CD4-positive, alpha-beta T cell (primary cell): ENCODE measurements around the gene CHRNG. TPM values are rescaled to one million over a fixed set of nuclear protein-coding genes. Genes with fewer than 3 reads are reported as not detected.
"Not testable (repeated sequence)": the region's sequence is repeated elsewhere in the genome, so short reads cannot be mapped to it uniquely, and the experiment has no call there.

ENCODE experiments used
- ATAC-seq: fragments of 200-7000 bp; cut with Tn5 transposase; one replicate; pipeline ENCODE4 v1.10.0; 2022; ENCODE audit warnings: mild to moderate bottlenecking; ENCODE audit not compliant: poor library complexity
- CTCF ChIA-PET: fragments of 350-600 bp; sonication (Branson Sonifier 250); formaldehyde crosslinking; loops from one replicate; lab custom pipeline; 2021; ENCODE audit warnings: antibody characterized with exemption, inconsistent platforms; lab: Charles Lee
- POLR2A ChIA-PET: fragments of 350-600 bp; sonication (Branson Sonifier 250); formaldehyde crosslinking; loops from one replicate; lab custom pipeline; 2021; ENCODE audit warnings: antibody characterized with exemption, inconsistent platforms; lab: Charles Lee
- DNase-seq, 14 experiments: peaks; one replicate each; pipeline ENCODE4 v3.0.0-alpha.2; 2013 to 2020; ENCODE audit warnings: mixed read lengths in 2 of 14
- H3K27ac ChIP-seq, 2 donors: one replicate each; pipeline versions ENCODE4 v1.5.1 to v1.7.0; 2013; ENCODE audit warnings: low read length in 2 of 2, low read depth in 1 of 2, mild to moderate bottlenecking in 1 of 2
- H3K27me3 ChIP-seq, 2 experiments: 1 replicate in 1 of 2; 2 replicates in 1 of 2; pipeline versions ENCODE4 v1.6.1 to v1.7.0; 2013; ENCODE audit warnings: low read length in 2 of 2, control low read depth in 1 of 2, mild to moderate bottlenecking in 1 of 2, moderate library complexity in 1 of 2; ENCODE audit not compliant: insufficient read depth in 2 of 2, control insufficient read depth in 1 of 2
- H3K36me3 ChIP-seq: one replicate; pipeline ENCODE4 v1.6.1; 2013; ENCODE audit warnings: low read length, control low read depth; ENCODE audit not compliant: insufficient read depth
- H3K4me1 ChIP-seq: one replicate; pipeline ENCODE4 v1.6.1; 2013; ENCODE audit warnings: low read length, control low read depth; ENCODE audit not compliant: insufficient read depth
- H3K4me3 ChIP-seq: one replicate; pipeline ENCODE4 v1.5.1; 2013; ENCODE audit warnings: mild to moderate bottlenecking, low read length, moderate library complexity
- H3K9me3 ChIP-seq, 2 experiments: 1 replicate in 1 of 2; 2 replicates in 1 of 2; pipeline versions ENCODE4 v1.6.1 to v1.7.0; 2013; ENCODE audit warnings: low read length in 2 of 2, mild to moderate bottlenecking in 2 of 2, control low read depth in 1 of 2, moderate library complexity in 1 of 2; ENCODE audit not compliant: control insufficient read depth in 1 of 2, insufficient read depth in 1 of 2
- H3K27ac Mint-ChIP-seq: one replicate; pipeline ENCODE4 v1.8.0; 2020; ENCODE audit warnings: mixed read lengths
- H3K27me3 Mint-ChIP-seq: one replicate; pipeline ENCODE4 v1.8.0; 2021; ENCODE audit warnings: mixed read lengths
- H3K36me3 Mint-ChIP-seq: one replicate; pipeline ENCODE4 v1.8.0; 2021; ENCODE audit warnings: low read depth, mixed read lengths
- H3K4me1 Mint-ChIP-seq: one replicate; pipeline ENCODE4 v1.8.0; 2021; ENCODE audit warnings: low read depth, mixed read lengths
- H3K4me3 Mint-ChIP-seq: one replicate; pipeline ENCODE4 v1.8.0; 2020; ENCODE audit warnings: mild to moderate bottlenecking, mixed read lengths
- H3K9me3 Mint-ChIP-seq: one replicate; pipeline ENCODE4 v1.8.0; 2020; ENCODE audit warnings: mixed read lengths
- CTCF ChIP-seq: fragments of 200-600 bp; IDR thresholded peaks from one replicate; pipeline ENCODE4 v1.8.0; 2022; ENCODE audit warnings: antibody characterized with exemption, mild to moderate bottlenecking
- intact Hi-C, 2 experiments: fragments of 100-400 bp; cut with DNase I in 1 of 2; cut with micrococcal nuclease in 1 of 2; formaldehyde crosslinking; loops; one replicate each; pipeline versions ENCODE4 v1.15.1 to v1.9.0; 2023 to 2025; cut with DNase I, micrococcal nuclease
- total RNA-seq, 174 experiments: library from RNA in 2 of 174; stranded (reverse) in 2 of 174; gene quantifications; one replicate each; pipeline ENCODE4 v1.2.3 and lab custom pipeline; 2021 to 2026

The CHRNG gene
- total RNA-seq, 2 experiments from 2014 or later = not detected

DNA sequence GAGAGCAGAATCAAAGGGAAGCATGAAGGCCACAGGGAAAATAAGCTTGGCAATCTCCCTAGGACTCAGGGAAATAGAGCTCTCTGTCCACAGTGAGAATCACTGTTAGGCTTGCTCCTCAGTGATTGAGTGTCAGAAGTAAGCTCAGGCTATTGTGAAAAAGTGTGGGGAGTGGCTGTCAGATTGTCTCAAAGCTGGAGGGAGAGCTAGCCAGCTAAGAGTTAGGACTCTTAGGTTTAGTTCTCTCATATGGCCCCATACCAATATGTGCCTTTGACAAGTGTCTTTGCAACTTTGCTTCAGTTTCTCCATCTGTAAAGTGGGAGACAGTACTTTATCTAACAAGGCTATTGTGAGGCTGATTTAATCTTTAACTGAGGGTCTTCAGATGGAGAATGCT, 28.2 kb downstream of the CHRNG start:
- Mint-ChIP-seq H3K27me3 (no peaks in the 10 kb centered on the region), H3K4me1 (no peaks in the 10 kb centered on the region), H3K36me3 (peaks cover 100% of the 10 kb centered on the region), H3K27ac (no peak overlapping the region), H3K9me3 (no peaks in the 10 kb centered on the region), H3K4me3 (no peak overlapping the region)
- ATAC-seq (no peak), DNase-seq (no peak)
- peaks cover 78% of the 10 kb centered on the region for H3K36me3 ChIP-seq
- TF ChIP-seq CTCF = no peak
- no peaks in the 10 kb centered on the region for H3K27me3 ChIP-seq
- CTCF ChIA-PET = no interaction called here
- H3K4me3 ChIP-seq = no peak overlapping the region
- no peaks in the 10 kb centered on the region for H3K4me1 ChIP-seq
- POLR2A ChIA-PET = interaction anchor here (1.1 kb wide), 1 partner anchor 18 kb away, joined by 3 read pairs; the partner anchor contains the start of gene TIGD1
- intact Hi-C loops = no loop called here
- H3K27ac ChIP-seq = no peak overlapping the region
- no peaks in the 10 kb centered on the region for H3K9me3 ChIP-seq

DNA sequence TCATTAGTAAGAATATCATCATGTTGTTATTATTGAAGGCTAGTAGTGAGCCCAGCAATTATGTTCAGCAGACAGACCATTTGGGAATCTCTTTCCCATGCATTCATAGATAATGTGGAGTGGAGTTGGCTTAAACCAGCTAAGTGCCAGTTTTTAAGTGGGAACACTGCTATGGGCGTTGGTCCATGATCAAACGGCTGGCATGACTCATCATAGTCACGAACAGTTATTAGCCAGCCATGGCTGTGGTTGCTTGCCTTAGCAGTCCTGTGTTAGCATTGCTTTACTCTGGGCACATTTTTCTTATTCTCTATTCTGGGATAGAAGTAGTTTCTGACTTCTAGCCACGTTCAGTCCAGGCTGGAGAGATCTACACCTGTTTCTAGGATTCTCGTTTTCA, 28.7 kb downstream of the CHRNG start:
- Mint-ChIP-seq H3K9me3 (no peaks in the 10 kb centered on the region), H3K4me1 (no peaks in the 10 kb centered on the region), H3K27me3 (no peaks in the 10 kb centered on the region), H3K36me3 (peaks cover 99% of the 10 kb centered on the region), H3K4me3 (no peak overlapping the region), H3K27ac (no peak overlapping the region)
- no peak overlapping the region for H3K27ac ChIP-seq
- no peaks in the 10 kb centered on the region for H3K27me3 ChIP-seq
- H3K9me3 ChIP-seq = no peaks in the 10 kb centered on the region
- no peaks in the 10 kb centered on the region for H3K4me1 ChIP-seq
- ChIA-PET POLR2A (interaction anchor here (1.1 kb wide), 1 partner anchor 18 kb away, joined by 3 read pairs; the partner anchor contains the start of gene TIGD1), CTCF (no interaction called here)
- no peak for DNase-seq
- H3K36me3 ChIP-seq = peaks cover 77% of the 10 kb centered on the region
- no peak for ATAC-seq
- no peak for TF ChIP-seq CTCF
- no peak overlapping the region for H3K4me3 ChIP-seq
- intact Hi-C loops = no loop called here

GRCh38 chr2:232569541-232569940, 30.0 kb downstream of the CHRNG start:
- CTCF ChIA-PET = interaction anchor here (0.5 kb wide), 1 partner anchor 38 kb away, joined by 4 read pairs; no protein-coding TSS in a partner anchor
- ATAC-seq = no peak

DNA sequence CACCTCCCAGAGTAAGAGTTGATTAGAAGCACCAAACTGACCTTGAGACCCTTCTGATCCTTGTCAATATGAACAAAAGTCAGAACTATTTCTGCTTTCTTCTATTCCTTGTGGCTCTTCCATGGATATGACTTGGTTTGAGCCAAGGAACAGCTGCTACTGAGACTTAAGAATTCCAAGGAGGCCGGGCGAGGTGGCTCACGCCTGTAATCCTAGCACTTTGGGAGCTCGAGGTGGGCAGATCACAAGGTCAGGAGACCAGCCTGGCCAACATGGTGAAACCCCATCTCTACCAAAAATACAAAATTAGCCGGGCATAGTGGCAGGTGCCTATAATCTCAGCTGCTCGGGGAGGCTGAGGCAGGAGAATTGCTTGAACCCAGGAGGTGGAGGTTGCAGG, 31.0 kb downstream of the CHRNG start:
- H3K9me3 ChIP-seq, H3K27me3 ChIP-seq, DNase-seq, H3K4me3 ChIP-seq, CTCF ChIA-PET, H3K27me3 Mint-ChIP-seq, H3K4me3 Mint-ChIP-seq, H3K9me3 Mint-ChIP-seq, H3K4me1 ChIP-seq, H3K27ac ChIP-seq, intact Hi-C loops, ATAC-seq, H3K4me1 Mint-ChIP-seq, H3K27ac Mint-ChIP-seq: not testable (repeated sequence)
- peaks cover 98% of the 10 kb centered on the region for H3K36me3 Mint-ChIP-seq
- H3K36me3 ChIP-seq = peaks cover 79% of the 10 kb centered on the region
- POLR2A ChIA-PET = interaction anchor here (0.5 to 1.3 kb wide), 2 partner anchors 20 to 25 kb away, joined by 3 to 4 read pairs; no protein-coding TSS in a partner anchor

More at GRCh38 chr2:232569541-232569940, 30.0 kb downstream of the CHRNG start:
- Histone ChIP-seq H3K4me1 (no peaks in the 10 kb centered on the region), H3K4me3 (no peak overlapping the region), H3K9me3 (no peaks in the 10 kb centered on the region), H3K36me3 (peaks cover 78% of the 10 kb centered on the region), H3K27ac (no peak overlapping the region), H3K27me3 (no peaks in the 10 kb centered on the region)
- no peaks in the 10 kb centered on the region for H3K27me3 Mint-ChIP-seq
- H3K36me3 Mint-ChIP-seq = peaks cover 98% of the 10 kb centered on the region
- no peak for TF ChIP-seq CTCF
- POLR2A ChIA-PET = no interaction called here
- no peaks in the 10 kb centered on the region for H3K9me3 Mint-ChIP-seq
- intact Hi-C loops = no loop called here
- H3K4me3 Mint-ChIP-seq = no peak overlapping the region
- no peak overlapping the region for H3K27ac Mint-ChIP-seq
- H3K4me1 Mint-ChIP-seq = no peaks in the 10 kb centered on the region
- no peak for DNase-seq
